Mammary epithelial cell (primary cell): ENCODE measurements around the gene HTT.

Experiments
- EZH2 ChIP-seq: IDR thresholded peaks from 2 replicates; pipeline ENCODE4 v1.6.1; 2012; ENCODE audit warnings: low read length, inconsistent platforms, borderline replicate concordance
- TF ChIP-seq, protein P1 (sequence below), 2 donors: IDR thresholded peaks in 1 of 2; conservative IDR thresholded peaks in 1 of 2; 2 replicates each; pipeline ENCODE4 v1.5.1; 2011 to 2012; ENCODE audit warnings: inconsistent platforms in 2 of 2, low read length in 2 of 2, mild to moderate bottlenecking in 2 of 2, control low read depth in 1 of 2, low read depth in 1 of 2; ENCODE audit not compliant: insufficient read depth in 1 of 2; ENCODE audit errors: extremely low read depth in 1 of 2

DNA sequence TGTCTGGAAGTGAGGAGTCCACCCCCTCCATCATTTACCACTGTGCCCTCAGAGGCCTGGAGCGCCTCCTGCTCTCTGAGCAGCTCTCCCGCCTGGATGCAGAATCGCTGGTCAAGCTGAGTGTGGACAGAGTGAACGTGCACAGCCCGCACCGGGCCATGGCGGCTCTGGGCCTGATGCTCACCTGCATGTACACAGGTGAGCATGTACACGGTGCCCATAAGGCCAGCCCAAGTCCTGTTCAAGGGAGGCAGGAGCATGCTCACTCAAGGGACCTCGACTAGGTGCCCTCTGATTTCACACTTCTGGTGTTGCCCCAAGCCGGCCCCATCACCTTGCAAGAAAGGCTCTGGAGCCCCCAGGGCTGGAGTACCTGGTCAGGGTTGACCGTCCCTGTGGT, 161.1 kb downstream of the HTT start:
- TF ChIP-seq, protein P1, sequence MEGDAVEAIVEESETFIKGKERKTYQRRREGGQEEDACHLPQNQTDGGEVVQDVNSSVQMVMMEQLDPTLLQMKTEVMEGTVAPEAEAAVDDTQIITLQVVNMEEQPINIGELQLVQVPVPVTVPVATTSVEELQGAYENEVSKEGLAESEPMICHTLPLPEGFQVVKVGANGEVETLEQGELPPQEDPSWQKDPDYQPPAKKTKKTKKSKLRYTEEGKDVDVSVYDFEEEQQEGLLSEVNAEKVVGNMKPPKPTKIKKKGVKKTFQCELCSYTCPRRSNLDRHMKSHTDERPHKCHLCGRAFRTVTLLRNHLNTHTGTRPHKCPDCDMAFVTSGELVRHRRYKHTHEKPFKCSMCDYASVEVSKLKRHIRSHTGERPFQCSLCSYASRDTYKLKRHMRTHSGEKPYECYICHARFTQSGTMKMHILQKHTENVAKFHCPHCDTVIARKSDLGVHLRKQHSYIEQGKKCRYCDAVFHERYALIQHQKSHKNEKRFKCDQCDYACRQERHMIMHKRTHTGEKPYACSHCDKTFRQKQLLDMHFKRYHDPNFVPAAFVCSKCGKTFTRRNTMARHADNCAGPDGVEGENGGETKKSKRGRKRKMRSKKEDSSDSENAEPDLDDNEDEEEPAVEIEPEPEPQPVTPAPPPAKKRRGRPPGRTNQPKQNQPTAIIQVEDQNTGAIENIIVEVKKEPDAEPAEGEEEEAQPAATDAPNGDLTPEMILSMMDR (conservative IDR thresholded peaks at IDR 0.05 in 1 of 2, IDR thresholded peaks at IDR 0.05 in 1 of 2; ENCODE audit: extremely low read depth in 1 of 2, insufficient read depth in 1 of 2, low read depth in 1 of 2, low read length in 2 of 2), result no peak
- TF ChIP-seq EZH2, result no peak
